NCI-H2227 treated with DMSO at 0.1 percent for 48 hours (cell line): ENCODE measurements around the gene CFTR.
"Not testable (repeated sequence)": the region's sequence is repeated elsewhere in the genome, so short reads cannot be mapped to it uniquely, and the experiment has no call there.

ENCODE experiments used
- DNase-seq: peaks from one replicate; lab custom pipeline; 2025; lab: John Stamatoyannopoulos, UW

Gene CFTR

GRCh38 chr7:117689406-117689805, 209.6 kb downstream of the CFTR start:
- DNase-seq: no peak

- DNase-seq: no peak
Measured at GRCh38 chr7:117690147-117690546, 210.3 kb downstream of the CFTR start.

GRCh38 chr7:117692338-117692737, 212.5 kb downstream of the CFTR start:
- DNase-seq: no peak

- no peak for DNase-seq
Measured at GRCh38 chr7:117698018-117698417, 218.2 kb downstream of the CFTR start.

GRCh38 chr7:117704063-117704462, 224.2 kb downstream of the CFTR start:
- DNase-seq: no peak

GRCh38 chr7:117705630-117706029, 225.8 kb downstream of the CFTR start:
- DNase-seq: no peak

GRCh38 chr7:117706210-117706609, 226.4 kb downstream of the CFTR start:
- no peak for DNase-seq

GRCh38 chr7:117707080-117707479, 227.3 kb downstream of the CFTR start:
- DNase-seq: no peak

GRCh38 chr7:117708173-117708572, 228.3 kb downstream of the CFTR start:
- not testable (repeated sequence) for DNase-seq

- DNase-seq: no peak
Measured at GRCh38 chr7:117711556-117711955, 231.7 kb downstream of the CFTR start.

GRCh38 chr7:117715784-117716445, 236.1 kb downstream of the CFTR start:
- no peak for DNase-seq

GRCh38 chr7:117716707-117717299, 237.0 kb downstream of the CFTR start:
- DNase-seq: no peak

GRCh38 chr7:117717357-117717756, 237.5 kb downstream of the CFTR start:
- no peak for DNase-seq
